ENCODE data around the gene SAMD9L.
"Not testable (repeated sequence)": the region's sequence is repeated elsewhere in the genome, so short reads cannot be mapped to it uniquely, and the experiment has no call there.

The SAMD9L gene

GRCh38 chr7:93146036-93146435 lies 2.1 kb downstream of the SAMD9L start:
- TF ChIP-seq CTCF (IDR thresholded peaks at IDR 0.05; ENCODE audit: low read depth, low read length), result no peak
- DNase-seq (ENCODE audit: extremely low read depth, low read depth), result no peak

GRCh38 chr7:93145354-93145753 lies 2.8 kb downstream of the SAMD9L start:
- TF ChIP-seq CTCF (IDR thresholded peaks at IDR 0.05; ENCODE audit: low read depth, low read length), result no peak
- DNase-seq (ENCODE audit: extremely low read depth, low read depth), result no peak

- DNase-seq (ENCODE audit: extremely low read depth, low read depth), result no peak
Observed at GRCh38 chr7:93142127-93142526, 6.1 kb downstream of the SAMD9L start.

GRCh38 chr7:93140582-93141191 lies 7.5 kb downstream of the SAMD9L start:
- TF ChIP-seq CTCF (IDR thresholded peaks at IDR 0.05; ENCODE audit: low read depth, low read length), result no peak
- no peak for DNase-seq (ENCODE audit: extremely low read depth, low read depth)

More at GRCh38 chr7:93142127-93142526, 6.1 kb downstream of the SAMD9L start:
- TF ChIP-seq CTCF (IDR thresholded peaks at IDR 0.05; ENCODE audit: low read depth, low read length), result no peak

- no peak for TF ChIP-seq CTCF (IDR thresholded peaks at IDR 0.05; ENCODE audit: low read depth, low read length)
Observed at GRCh38 chr7:93138576-93138975, 9.6 kb downstream of the SAMD9L start.

GRCh38 chr7:93133005-93133404 lies 15.2 kb downstream of the SAMD9L start:
- no peak for DNase-seq (ENCODE audit: extremely low read depth, low read depth)
- TF ChIP-seq CTCF (IDR thresholded peaks at IDR 0.05; ENCODE audit: low read depth, low read length), result no peak

More at GRCh38 chr7:93138576-93138975, 9.6 kb downstream of the SAMD9L start:
- no peak for DNase-seq (ENCODE audit: extremely low read depth, low read depth)

- no peak for DNase-seq (ENCODE audit: extremely low read depth, low read depth)
- no peak for TF ChIP-seq CTCF (IDR thresholded peaks at IDR 0.05; ENCODE audit: low read depth, low read length)
Observed at GRCh38 chr7:93132216-93132615, 16.0 kb downstream of the SAMD9L start.

- DNase-seq (ENCODE audit: extremely low read depth, low read depth), result not testable (repeated sequence)
Observed at GRCh38 chr7:93126954-93127353, 21.2 kb downstream of the SAMD9L start.

- DNase-seq (ENCODE audit: extremely low read depth, low read depth), result not testable (repeated sequence)
Observed at GRCh38 chr7:93123532-93123931, 24.7 kb downstream of the SAMD9L start.

Data from AG09319 (cell line).